Stromal cell of bone marrow (primary cell): ENCODE results near the gene ELK1.
A peak's percentile ranks its signal among the peaks of the same experiment; 100 is the strongest.

Source experiments
- DNase-seq: peaks from one replicate; pipeline ENCODE4 v3.0.0-alpha.2; 2012; ENCODE audit warnings: low read depth

ELK1 gene

GRCh38 chrX:47645530-47645929 lies 4.8 kb downstream of the ELK1 start:
- no peak for DNase-seq

DNA sequence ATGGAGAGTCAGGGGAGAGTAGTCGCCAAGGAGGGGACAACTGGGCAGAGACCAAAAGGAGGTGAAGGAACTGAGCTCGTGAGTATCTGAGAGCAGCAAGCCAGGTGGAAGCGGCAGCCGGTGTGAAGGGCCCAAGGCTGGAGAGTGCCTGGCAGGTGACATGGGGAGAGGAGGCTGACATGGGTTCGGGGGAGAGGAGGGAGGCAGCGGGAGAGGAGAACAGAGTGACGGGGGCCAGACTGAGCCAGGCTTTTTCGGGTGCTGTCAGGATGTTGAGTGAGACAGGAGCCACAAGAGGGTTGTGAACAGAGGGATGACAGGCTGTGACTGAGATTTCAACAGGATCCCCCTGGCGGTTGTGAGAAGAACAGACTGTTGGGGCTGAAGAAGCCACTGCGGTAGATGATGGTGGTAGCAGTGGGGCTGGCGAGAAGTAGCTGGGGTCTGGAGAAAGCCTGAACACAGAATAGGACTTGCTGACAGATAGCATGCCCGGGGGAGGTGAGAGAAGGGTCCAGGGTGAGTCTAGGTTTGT lies 5.7 kb downstream of the ELK1 start:
- no peak for DNase-seq

DNA sequence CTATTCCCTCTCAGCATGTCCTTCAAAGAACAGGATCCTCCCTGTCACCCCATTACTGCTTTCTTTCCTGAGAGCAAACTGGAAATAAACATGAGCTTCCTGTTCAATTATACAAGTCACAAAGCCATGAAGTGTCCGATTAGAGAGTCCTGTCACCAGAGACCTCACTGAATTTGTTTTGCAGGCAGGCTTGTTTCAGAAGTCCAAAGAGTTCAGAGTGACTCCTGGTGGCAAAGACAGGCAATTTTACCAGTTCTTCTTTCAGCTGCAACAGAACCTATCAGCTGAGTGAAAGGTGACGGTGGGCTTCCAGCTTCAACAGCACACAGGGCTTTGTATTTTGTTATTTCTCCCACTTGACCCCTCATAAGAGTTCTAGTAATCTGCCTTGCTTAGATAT lies 6.4 kb downstream of the ELK1 start:
- no peak for DNase-seq

- DNase-seq: no peak
Observed at GRCh38 chrX:47638816-47639215, 11.5 kb downstream of the ELK1 start.

- no peak for DNase-seq
Observed at GRCh38 chrX:47637546-47638195, 12.7 kb downstream of the ELK1 start.

DNA sequence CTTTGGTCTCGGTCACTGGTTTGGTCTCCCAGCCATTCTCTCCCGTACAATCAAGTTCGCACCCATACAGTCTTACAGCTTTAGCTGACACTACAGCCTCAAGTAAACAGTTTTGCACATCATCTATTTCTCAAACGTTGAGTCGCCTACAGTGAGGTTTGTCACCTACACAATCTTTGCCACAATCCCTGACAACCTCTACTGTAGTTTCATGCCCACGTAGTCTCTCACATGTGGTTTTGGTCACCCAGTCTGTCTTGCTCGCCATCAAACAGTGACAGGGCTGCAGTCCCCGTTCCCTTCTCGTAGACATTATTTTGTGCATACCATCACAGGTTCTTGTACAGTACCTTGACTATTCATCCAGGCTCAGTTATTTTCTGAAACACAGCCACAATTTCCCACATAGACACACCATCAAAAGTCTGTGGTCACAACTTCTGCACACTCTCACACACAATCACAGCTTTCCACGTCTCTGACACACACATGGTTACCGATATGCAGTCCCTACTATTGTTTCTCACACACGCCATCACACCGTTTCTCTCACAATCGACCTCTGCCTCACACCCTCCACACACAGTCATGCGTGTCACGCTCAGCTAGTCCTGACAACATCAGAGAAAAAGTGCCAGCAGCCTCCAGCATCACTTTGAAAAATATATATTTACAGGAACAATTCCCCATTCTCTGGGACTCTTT lies 15.3 kb downstream of the ELK1 start:
- DNase-seq: no peak

DNA sequence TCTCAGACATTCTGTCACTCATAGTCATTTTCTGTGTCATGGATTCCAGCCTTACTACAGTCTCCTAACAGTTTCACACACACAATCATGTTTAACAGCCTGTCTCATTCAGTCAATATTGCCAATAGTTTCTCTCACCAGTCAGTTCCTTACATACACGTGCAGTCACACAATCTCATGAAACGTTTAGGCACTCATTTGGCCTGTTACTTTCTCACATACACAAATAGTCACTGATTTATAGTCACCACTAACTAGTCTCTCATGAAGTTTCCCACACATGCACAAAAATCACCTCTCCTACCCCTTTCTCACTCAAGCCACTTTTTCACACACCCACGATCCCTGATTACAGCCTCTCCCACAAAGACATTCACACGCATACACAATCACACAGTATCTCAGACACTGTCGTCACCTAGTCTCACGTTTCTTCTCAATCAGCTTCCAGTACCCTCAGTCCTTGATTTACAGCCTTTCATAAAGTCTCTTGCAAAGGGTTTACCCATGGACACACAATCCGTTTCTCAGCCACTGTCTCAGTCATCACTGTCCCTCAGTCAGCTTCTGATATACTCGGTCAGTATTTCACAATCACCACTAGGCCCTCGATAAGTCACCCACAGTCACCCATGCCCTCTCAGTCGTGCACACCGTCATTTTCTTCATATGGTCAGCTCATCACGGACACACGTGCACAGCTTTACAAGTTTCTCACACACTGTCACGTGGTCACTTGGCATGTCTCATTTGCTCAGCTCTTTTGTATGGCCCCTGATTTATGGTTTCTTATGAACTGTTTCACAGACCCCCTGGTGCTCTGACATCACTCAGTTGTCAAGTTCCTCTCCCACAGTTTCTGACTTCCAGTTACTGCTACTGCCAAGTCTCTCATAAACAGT lies 16.4 kb downstream of the ELK1 start:
- no peak for DNase-seq

GRCh38 chrX:47632666-47633065 lies 17.7 kb downstream of the ELK1 start:
- DNase-seq: no peak

DNA sequence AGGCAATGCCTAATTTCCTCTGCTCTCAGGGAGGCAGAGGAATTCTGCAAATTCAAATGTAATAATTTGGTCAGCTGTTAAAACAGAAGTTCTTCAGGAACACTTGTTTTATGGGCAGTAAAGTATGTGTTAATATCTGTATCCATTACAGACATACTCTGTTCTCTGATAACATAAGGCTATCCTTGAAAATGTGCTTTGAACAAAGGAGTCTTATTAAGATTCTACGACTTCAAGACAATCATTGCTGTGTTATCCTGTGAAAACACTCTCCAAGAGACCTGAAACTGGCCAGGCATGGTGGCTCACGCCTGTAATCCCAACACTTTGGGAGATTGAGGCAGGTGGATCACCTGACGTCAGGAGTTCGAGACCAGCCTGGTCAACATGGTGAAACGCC lies 18.7 kb downstream of the ELK1 start:
- no peak for DNase-seq

DNA sequence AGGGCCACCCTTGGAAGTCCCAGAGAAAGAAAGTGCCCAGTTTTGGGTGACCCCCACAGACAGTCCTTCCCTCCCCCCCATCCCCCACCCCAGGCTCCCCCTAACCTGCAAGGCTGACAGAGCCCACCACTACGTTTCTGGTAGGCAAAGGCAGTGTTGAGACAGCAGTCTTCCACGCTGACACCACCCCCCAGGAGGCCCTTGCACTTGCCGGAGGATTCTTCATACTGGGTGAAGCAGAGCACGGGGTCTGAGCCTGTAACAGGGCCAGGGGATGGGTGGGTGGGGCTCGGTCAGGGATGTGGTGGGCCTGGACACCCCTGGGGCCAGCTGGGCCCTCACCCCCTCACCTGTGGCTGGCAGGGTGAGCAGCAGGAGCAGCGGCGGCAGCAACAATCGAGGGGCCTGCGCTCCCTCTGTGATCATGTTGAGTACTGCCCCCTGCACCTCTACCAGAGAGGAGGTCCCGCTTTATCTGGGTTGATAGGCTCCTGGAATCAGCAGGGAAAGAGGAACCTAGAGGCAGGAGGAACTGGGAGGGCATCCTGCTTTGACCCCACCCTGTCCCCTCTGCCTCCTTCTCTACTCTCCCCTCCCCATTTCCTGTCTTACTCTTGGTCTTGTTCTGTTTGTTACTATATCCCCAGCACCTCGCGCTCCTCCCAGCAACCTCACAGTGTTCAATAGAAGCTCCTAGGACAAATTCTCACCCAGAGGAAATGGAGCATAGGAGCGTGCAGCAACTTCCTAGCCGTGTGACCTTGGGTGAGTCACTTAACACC lies 20.8 kb downstream of the ELK1 start, which contains the start of gene CFP:
TSS of gene CFP (minus strand) at position 512 of the 782 bp plus-strand sequence. CDS start at position 426, 86 bp downstream.
- DNase-seq: no peak

DNA sequence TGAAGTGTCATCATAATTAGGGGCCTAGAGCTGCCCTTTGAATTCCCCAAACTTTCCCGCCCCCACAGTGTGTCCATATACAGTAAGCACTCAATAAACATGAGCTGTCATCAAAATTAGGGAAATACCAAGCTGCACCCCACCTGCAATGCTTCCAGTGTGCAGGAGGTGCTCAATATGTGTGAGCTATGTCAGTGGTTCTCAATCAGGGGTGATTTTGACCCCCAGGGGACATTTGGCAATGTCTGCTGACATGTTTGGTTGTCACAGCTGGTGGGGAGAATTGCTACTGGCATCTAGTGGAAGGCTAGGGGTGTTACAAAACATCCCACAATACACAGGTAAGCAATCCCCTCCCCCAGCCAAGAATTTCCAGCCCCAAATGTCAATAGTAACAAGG lies 21.4 kb downstream of the ELK1 start:
- DNase-seq: no peak

DNA sequence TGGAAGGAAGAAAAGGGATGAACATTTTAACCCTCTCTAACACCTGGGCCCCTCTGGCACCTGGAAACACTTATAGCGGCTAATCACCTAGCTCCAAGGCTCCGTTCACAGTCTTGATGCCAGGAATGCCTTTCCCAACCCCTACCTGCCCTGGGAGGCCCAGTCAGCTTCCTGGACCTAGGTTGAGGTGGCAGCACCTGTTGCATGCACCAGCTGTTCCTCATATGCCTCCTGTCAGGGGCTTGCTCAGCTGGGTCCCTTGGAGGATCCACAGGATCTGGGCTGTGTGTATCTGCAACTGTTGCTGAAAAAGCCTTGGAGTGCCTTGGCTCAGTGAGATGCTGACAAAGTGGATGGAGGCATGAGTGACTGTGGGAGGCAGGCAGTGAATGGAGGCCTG lies 25.0 kb downstream of the ELK1 start:
- DNase-seq: no peak

DNA sequence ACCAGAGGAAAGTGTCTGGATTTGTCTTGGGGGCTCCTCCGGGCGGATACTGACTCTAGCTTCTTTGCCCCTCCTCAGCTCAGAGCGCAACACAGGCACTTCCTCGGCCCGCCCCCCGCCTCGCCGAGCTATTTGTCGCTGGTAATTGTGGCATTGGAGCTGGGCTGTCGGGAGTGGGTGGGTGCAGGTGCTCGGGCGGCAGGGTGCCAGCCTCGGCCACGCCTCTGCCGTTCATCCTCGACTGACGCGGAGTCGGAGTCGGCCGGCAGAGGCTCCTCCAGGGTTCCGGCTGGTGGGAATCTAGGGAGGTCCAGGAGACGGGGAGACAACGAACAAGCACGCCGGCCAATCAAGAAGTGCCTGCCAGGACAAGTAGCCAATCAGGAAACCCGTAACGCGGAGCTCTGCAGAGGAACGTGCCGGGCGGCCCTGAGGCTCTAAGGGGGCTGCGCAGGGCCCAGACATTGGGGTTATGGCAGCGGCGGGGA lies 26.8 kb downstream of the ELK1 start:
- peak; percentile 32 for DNase-seq

DNA sequence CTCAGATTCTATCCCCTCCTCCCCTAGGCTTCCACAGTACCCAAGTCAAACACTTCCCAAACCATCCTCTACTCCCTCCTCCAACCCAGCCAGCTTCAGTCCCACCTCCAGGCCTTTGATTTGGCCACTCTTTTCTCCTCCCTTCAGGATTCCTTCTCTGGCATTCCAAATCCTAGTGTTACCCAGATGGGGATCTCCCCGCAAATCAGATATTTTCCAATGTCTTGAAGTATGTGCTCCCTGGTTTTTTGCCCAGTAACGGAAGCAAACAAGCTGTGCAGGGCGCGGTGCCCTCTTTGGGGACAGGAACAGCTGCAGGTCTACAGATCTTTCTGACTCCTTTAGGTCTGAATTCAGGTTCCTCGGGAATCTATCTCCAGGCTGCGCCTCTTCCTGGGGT lies 28.5 kb downstream of the ELK1 start:
- no peak for DNase-seq

DNA sequence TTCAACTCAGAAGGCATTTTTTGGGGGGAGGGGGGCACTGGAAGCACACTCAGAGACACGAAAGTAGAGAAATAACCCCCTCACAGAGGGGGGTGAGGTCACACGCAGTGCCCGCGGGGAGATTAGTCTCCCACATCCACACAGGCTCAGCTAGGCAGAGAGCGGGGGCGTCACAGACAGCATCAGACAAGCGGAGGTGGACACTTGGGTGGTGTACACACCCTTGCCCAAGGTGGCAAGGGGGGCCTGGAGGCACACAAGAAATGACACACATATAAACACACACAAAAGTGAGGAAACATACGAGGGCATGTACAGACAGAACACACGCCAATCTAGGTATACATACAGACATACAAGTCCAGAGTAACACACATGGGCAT lies 30.1 kb downstream of the ELK1 start:
- DNase-seq: no peak

GRCh38 chrX:47619486-47620302 lies 30.7 kb downstream of the ELK1 start, which contains the start of gene SYN1:
Gene SYN1 (minus strand): TSS chrX:47619857. CDS start chrX:47619728, 129 bp downstream.
- DNase-seq: peak; percentile 39

DNA sequence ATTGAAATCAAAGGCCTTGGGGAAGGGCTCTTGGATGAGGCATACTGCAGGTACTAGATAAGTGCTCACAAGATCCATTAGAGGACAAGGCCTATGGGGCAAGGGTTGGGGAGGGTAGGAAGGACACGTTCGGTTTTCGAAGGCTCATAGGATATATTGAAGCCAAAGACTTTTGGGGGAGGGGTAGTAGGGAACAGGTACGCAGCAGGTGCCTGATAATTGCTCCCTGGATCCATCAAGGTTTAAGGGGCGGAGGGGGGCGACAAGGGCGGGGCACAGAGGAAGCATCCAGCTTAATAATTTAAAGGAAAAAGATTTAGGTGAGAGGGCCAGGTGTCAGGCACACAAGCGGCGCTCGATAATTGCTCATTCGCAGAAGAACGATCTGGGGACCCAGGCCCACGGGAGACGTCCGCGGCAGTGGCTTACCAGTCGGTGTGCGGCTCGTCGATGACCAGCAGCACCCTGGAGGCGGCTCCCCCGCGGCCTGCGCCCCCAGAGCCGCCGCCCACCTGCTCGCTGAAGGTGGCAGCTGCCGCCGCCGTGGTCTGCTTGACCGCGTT lies 31.4 kb downstream of the ELK1 start:
- DNase-seq: no peak

DNA sequence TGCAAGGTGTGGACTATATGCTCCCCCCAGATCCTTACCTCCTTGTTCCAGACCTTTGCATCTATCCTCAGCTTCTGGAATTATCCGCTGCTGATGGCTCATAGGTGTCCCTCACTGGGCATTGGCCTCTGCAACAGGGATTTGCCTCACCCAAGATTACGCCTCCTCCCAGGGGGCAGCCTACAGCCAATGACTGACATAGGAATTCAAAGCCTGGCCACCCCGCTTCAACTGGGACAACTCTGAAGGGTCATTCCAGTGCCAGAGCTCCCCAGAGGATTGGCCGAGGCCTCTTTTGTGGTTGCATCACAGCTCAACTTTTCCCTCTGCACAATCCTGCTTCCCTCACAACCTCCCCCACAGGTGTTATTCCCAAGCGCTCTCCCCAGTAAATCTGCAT lies 35.7 kb downstream of the ELK1 start:
- no peak for DNase-seq

- DNase-seq: no peak
Observed at GRCh38 chrX:47613082-47613481, 37.3 kb downstream of the ELK1 start.

DNA sequence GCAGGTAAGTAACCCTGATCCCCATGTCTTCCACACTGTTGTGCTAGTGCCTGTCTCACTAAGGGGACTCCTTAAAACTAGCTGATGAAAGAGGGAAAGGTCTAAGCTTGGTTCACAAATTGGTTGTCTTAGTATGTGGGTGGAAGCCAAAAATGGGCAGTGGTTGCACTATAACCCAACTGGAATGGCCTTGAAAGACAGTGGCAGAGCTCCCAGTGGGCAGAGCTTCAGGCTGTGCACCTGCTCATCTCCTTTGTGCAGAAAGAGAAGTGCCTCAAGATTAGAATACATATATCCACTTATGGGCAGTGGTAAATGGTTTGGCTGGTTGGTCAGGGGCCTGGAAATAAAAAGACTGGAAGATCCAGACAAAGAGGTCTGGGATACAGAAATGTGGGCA lies 37.9 kb downstream of the ELK1 start:
- DNase-seq: no peak
